ENCODE measurements around the gene NDUFS6.

Gene NDUFS6

GRCh38 chr5:1763960-1764605, 37.1 kb upstream of the NDUFS6 start:
- Histone ChIP-seq H3K56ac (ENCODE audit: low read length) (no peak overlapping the region), H2BK15ac (replicated peaks; ENCODE audit: low read depth) (no peak overlapping the region), H2BK5ac (ENCODE audit: low read length) (no peak overlapping the region), H3K4me3 (ENCODE audit: low read length) (no peak overlapping the region), H3K18ac (ENCODE audit: low read length) (no peak overlapping the region), H3K23ac (ENCODE audit: low read length) (no peak overlapping the region), H3K36me3 (ENCODE audit: control insufficient read depth, insufficient read depth, low read length) (no peaks in the 10 kb centered on the region), H3K4me1 (ENCODE audit: control insufficient read depth, low read depth, low read length) (no peaks in the 10 kb centered on the region), H3K79me2 (ENCODE audit: control insufficient read depth, insufficient read depth, low read length) (no peaks in the 10 kb centered on the region), H3K27ac (ENCODE audit: low read depth, low read length) (no peak overlapping the region), H4K5ac (ENCODE audit: low read length) (no peak overlapping the region), H3K27me3 (ENCODE audit: insufficient read depth, low read length, poor library complexity) (no peaks in the 10 kb centered on the region), H3K4me2 (ENCODE audit: low read length) (no peak overlapping the region), H3K79me1 (ENCODE audit: low read length) (no peaks in the 10 kb centered on the region), H4K8ac (ENCODE audit: low read depth, low read length) (no peak overlapping the region), H3K4ac (ENCODE audit: low read depth, low read length) (no peak overlapping the region), H3K9ac (ENCODE audit: low read length) (no peak overlapping the region), H2AK5ac (ENCODE audit: low read length) (no peak overlapping the region), H2BK120ac (ENCODE audit: low read depth, low read length) (no peak overlapping the region)
- WGBS (ENCODE audit: extremely low coverage, insufficient coverage, low lambda C conversion rate), result no CpG with 5 or more reads among the region's 32 CpGs
- DNase-seq, result no peak

GRCh38 chr5:1764606-1764960, 36.6 kb upstream of the NDUFS6 start:
- no peaks in the 10 kb centered on the region for H3K79me1 ChIP-seq (ENCODE audit: low read length)
- no CpG with 5 or more reads among the region's 11 CpGs for WGBS (ENCODE audit: extremely low coverage, insufficient coverage, low lambda C conversion rate)
- H3K56ac ChIP-seq (ENCODE audit: low read length), result no peak overlapping the region
- no peaks in the 10 kb centered on the region for H3K79me2 ChIP-seq (ENCODE audit: control insufficient read depth, insufficient read depth, low read length)
- H3K27me3 ChIP-seq (ENCODE audit: insufficient read depth, low read length, poor library complexity), result no peaks in the 10 kb centered on the region
- H3K4me3 ChIP-seq (ENCODE audit: low read length), result no peak overlapping the region
- H2BK15ac ChIP-seq (replicated peaks; ENCODE audit: low read depth), result no peak overlapping the region
- H3K36me3 ChIP-seq (ENCODE audit: control insufficient read depth, insufficient read depth, low read length), result no peaks in the 10 kb centered on the region
- H4K5ac ChIP-seq (ENCODE audit: low read length), result no peak overlapping the region
- no peak overlapping the region for H3K9ac ChIP-seq (ENCODE audit: low read length)
- DNase-seq, result no peak
- H3K4ac ChIP-seq (ENCODE audit: low read depth, low read length), result no peak overlapping the region
- no peak overlapping the region for H2BK120ac ChIP-seq (ENCODE audit: low read depth, low read length)
- no peak overlapping the region for H2BK5ac ChIP-seq (ENCODE audit: low read length)
- no peak overlapping the region for H3K27ac ChIP-seq (ENCODE audit: low read depth, low read length)
- H3K23ac ChIP-seq (ENCODE audit: low read length), result no peak overlapping the region
- no peak overlapping the region for H3K4me2 ChIP-seq (ENCODE audit: low read length)
- H2AK5ac ChIP-seq (ENCODE audit: low read length), result no peak overlapping the region
- H4K8ac ChIP-seq (ENCODE audit: low read depth, low read length), result no peak overlapping the region
- no peak overlapping the region for H3K18ac ChIP-seq (ENCODE audit: low read length)
- H3K4me1 ChIP-seq (ENCODE audit: control insufficient read depth, low read depth, low read length), result no peaks in the 10 kb centered on the region

- Histone ChIP-seq H2BK5ac (ENCODE audit: low read length) (no peak overlapping the region), H3K18ac (ENCODE audit: low read length) (no peak overlapping the region), H3K4me1 (ENCODE audit: control insufficient read depth, low read depth, low read length) (no peaks in the 10 kb centered on the region), H3K23ac (ENCODE audit: low read length) (no peak overlapping the region), H4K5ac (ENCODE audit: low read length) (no peak overlapping the region), H3K4me2 (ENCODE audit: low read length) (no peak overlapping the region), H3K9ac (ENCODE audit: low read length) (no peak overlapping the region), H3K56ac (ENCODE audit: low read length) (no peak overlapping the region), H2AK5ac (ENCODE audit: low read length) (no peak overlapping the region), H2BK15ac (replicated peaks; ENCODE audit: low read depth) (no peak overlapping the region), H4K8ac (ENCODE audit: low read depth, low read length) (no peak overlapping the region), H3K79me1 (ENCODE audit: low read length) (no peaks in the 10 kb centered on the region), H3K4me3 (ENCODE audit: low read length) (no peak overlapping the region), H3K27me3 (ENCODE audit: insufficient read depth, low read length, poor library complexity) (no peaks in the 10 kb centered on the region), H2BK120ac (ENCODE audit: low read depth, low read length) (no peak overlapping the region), H3K4ac (ENCODE audit: low read depth, low read length) (no peak overlapping the region), H3K36me3 (ENCODE audit: control insufficient read depth, insufficient read depth, low read length) (no peaks in the 10 kb centered on the region), H3K27ac (ENCODE audit: low read depth, low read length) (no peak overlapping the region), H3K79me2 (ENCODE audit: control insufficient read depth, insufficient read depth, low read length) (no peaks in the 10 kb centered on the region)
- DNase-seq, result no peak
- WGBS (ENCODE audit: extremely low coverage, insufficient coverage, low lambda C conversion rate), result no CpG with 5 or more reads among the region's 15 CpGs
Measured at GRCh38 chr5:1765141-1765879, 35.9 kb upstream of the NDUFS6 start.

GRCh38 chr5:1765880-1766235, 35.3 kb upstream of the NDUFS6 start:
- Histone ChIP-seq H3K9ac (ENCODE audit: low read length) (no peak overlapping the region), H3K4me3 (ENCODE audit: low read length) (no peak overlapping the region), H3K4me1 (ENCODE audit: control insufficient read depth, low read depth, low read length) (no peaks in the 10 kb centered on the region), H3K27ac (ENCODE audit: low read depth, low read length) (no peak overlapping the region), H2AK5ac (ENCODE audit: low read length) (no peak overlapping the region), H3K27me3 (ENCODE audit: insufficient read depth, low read length, poor library complexity) (no peaks in the 10 kb centered on the region), H2BK120ac (ENCODE audit: low read depth, low read length) (no peak overlapping the region), H2BK15ac (replicated peaks; ENCODE audit: low read depth) (no peak overlapping the region), H3K79me1 (ENCODE audit: low read length) (no peaks in the 10 kb centered on the region), H3K18ac (ENCODE audit: low read length) (no peak overlapping the region), H4K5ac (ENCODE audit: low read length) (no peak overlapping the region), H3K36me3 (ENCODE audit: control insufficient read depth, insufficient read depth, low read length) (no peaks in the 10 kb centered on the region), H3K56ac (ENCODE audit: low read length) (no peak overlapping the region), H3K4me2 (ENCODE audit: low read length) (no peak overlapping the region), H3K4ac (ENCODE audit: low read depth, low read length) (no peak overlapping the region), H3K79me2 (ENCODE audit: control insufficient read depth, insufficient read depth, low read length) (no peaks in the 10 kb centered on the region), H4K8ac (ENCODE audit: low read depth, low read length) (no peak overlapping the region), H3K23ac (ENCODE audit: low read length) (no peak overlapping the region), H2BK5ac (ENCODE audit: low read length) (no peak overlapping the region)
- DNase-seq, result no peak
- WGBS (ENCODE audit: extremely low coverage, insufficient coverage, low lambda C conversion rate), result no CpG with 5 or more reads among the region's 3 CpGs

GRCh38 chr5:1767524-1768282, 33.5 kb upstream of the NDUFS6 start:
- no peak overlapping the region for H3K23ac ChIP-seq (ENCODE audit: low read length)
- H3K56ac ChIP-seq (ENCODE audit: low read length), result no peak overlapping the region
- H2BK15ac ChIP-seq (replicated peaks; ENCODE audit: low read depth), result no peak overlapping the region
- H3K9ac ChIP-seq (ENCODE audit: low read length), result no peak overlapping the region
- H3K79me1 ChIP-seq (ENCODE audit: low read length), result no peaks in the 10 kb centered on the region
- WGBS (ENCODE audit: extremely low coverage, insufficient coverage, low lambda C conversion rate), result no CpG with 5 or more reads among the region's 16 CpGs
- H3K4ac ChIP-seq (ENCODE audit: low read depth, low read length), result no peak overlapping the region
- no peak overlapping the region for H2BK5ac ChIP-seq (ENCODE audit: low read length)
- H3K79me2 ChIP-seq (ENCODE audit: control insufficient read depth, insufficient read depth, low read length), result no peaks in the 10 kb centered on the region
- no peak overlapping the region for H3K27ac ChIP-seq (ENCODE audit: low read depth, low read length)
- no peak overlapping the region for H3K4me3 ChIP-seq (ENCODE audit: low read length)
- H4K8ac ChIP-seq (ENCODE audit: low read depth, low read length), result no peak overlapping the region
- no peak overlapping the region for H3K18ac ChIP-seq (ENCODE audit: low read length)
- no peak overlapping the region for H3K4me2 ChIP-seq (ENCODE audit: low read length)
- no peak overlapping the region for H2BK120ac ChIP-seq (ENCODE audit: low read depth, low read length)
- H3K36me3 ChIP-seq (ENCODE audit: control insufficient read depth, insufficient read depth, low read length), result no peaks in the 10 kb centered on the region
- no peak for DNase-seq
- no peak overlapping the region for H4K5ac ChIP-seq (ENCODE audit: low read length)
- H3K4me1 ChIP-seq (ENCODE audit: control insufficient read depth, low read depth, low read length), result no peaks in the 10 kb centered on the region
- H3K27me3 ChIP-seq (ENCODE audit: insufficient read depth, low read length, poor library complexity), result no peaks in the 10 kb centered on the region
- no peak overlapping the region for H2AK5ac ChIP-seq (ENCODE audit: low read length)

All from mesendoderm (in vitro differentiated cells).